GM21526 (cell line): ENCODE measurements around the gene PKP1.

Experiments used
- ATAC-seq: cut with Tn5 transposase; IDR thresholded peaks from one replicate; pipeline ENCODE4 v1.9.1; 2021; ENCODE audit warnings: moderate library complexity; ENCODE audit not compliant: unreplicated experiment, low FRiP score

PKP1 gene

DNA sequence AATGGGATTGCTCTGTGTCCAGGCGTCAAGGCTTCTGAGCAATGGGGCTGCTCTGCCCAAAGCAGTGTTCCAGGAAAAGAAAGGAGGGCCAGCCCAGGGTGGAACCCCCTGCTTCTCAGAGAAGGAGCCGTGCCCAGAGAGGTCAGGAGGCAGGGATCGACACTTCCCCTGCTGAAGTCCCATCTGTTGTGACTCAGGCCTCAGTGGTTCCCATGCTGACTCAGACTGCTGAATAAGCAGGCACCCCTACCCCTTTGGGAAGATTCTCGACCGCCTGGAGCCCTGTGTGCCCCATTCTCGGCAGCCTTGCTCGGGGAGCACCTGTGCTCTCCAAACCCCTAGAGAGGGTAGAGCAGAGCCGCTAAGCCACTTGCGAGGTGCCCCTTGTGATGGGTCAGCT, 23.9 kb downstream of the PKP1 start:
- ATAC-seq: no peak

DNA sequence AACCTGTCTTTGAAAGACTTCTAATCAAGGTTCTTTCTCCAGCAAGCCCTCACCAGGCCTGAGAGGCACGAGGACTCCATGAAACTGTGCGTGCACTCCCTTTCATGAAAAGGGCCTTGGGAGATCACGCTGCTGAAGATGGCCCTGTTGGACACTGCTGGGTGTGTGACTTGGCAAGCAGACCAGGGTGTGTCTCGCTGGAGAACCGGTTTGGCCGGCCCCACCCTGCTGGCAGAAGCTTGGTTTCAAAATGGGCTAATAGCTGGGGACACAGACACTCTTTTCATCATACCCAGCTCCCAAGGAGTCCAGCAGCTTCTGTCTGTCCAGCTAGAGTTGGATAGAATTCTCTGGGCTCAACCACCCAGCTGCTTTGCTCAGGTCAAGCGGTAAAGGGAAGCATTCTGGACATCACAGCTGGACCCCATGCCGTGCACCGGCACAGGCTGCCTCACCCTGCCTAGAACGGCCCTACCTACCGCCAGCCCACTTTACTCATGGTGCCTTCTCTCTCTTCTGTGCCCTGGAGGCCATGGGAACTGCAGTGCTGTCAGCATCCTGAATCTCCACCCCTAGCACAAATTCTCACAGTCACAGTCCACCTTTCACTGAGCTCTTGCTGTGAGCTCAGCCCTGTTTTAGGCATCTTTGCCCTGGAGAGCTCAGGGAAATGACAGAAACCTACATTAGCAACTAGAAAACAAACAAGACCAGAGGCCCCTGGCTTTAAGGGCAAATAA, 24.6 kb downstream of the PKP1 start:
- no peak for ATAC-seq

DNA sequence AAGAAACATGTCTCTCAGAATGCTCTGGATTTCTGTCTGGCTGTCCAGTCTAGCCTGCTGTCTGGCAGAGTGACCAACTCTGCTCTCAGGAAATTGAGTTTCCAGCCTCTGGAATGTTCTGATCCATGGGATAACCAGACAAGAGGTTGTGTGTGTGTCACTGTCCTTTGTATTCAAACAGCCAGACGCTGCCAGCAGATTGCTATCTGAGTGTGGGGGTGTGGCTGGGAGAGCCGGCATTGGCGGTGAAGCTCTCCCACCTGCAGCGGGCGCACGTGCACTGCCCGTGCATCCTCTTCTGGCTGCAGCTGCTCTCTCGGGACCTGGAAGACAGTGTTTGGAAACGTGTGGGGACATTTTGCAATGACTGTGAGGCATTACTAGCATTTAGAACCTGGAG, 26.1 kb downstream of the PKP1 start:
- no peak for ATAC-seq

DNA sequence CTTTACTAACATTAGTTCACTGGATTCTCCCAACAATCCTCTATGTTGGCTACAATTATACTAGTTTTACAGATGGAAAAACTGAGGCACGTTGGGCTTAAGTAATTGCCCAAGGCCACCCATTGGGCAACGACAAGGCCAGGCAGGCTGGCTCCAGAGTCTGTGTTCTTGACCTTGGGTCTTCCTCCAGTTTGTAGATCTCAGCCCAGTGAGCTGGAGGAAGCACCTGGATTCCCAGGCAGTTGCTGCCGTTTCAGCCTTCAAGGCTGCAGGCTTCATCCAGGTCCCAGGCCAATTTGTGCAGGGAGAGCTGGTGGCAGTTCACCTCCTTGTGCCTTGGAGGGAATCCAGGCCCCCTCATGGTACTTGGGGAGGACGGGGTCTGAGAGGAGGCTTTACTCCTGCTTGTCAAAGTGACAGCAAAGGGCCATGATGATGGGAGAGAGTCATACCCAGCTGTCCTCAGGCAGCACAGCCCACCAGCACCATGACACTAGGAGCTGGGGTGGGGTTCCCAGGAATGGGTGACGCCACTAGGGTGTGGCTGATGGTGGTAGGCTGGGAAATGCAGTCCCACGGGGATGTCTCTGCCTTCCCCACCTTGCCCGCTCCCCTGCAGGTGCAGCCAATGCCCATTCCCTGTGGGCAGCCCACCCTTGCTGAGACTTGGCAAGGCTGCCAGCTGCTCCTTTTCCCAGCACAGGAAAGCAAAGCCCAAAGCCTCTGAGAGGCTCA, 27.1 kb downstream of the PKP1 start:
- no peak for ATAC-seq

DNA sequence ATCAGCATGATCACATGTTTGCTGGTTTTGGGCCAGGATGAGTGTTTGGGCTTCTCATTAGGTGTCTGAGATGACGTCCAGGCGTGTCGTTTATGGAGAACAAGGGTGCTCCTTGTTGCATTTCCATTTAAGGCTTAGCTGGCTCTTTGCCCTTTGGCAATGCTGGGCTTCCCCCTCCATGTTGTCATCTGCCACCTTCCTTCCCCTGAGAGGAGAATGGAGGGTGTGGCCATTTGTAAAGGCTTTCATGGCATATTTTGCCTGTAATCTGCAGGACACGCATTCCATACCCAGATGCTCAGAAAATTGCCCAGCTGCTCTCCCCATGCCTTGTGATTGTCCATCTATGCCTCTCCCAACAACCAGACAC, 27.7 kb downstream of the PKP1 start:
- no peak for ATAC-seq

DNA sequence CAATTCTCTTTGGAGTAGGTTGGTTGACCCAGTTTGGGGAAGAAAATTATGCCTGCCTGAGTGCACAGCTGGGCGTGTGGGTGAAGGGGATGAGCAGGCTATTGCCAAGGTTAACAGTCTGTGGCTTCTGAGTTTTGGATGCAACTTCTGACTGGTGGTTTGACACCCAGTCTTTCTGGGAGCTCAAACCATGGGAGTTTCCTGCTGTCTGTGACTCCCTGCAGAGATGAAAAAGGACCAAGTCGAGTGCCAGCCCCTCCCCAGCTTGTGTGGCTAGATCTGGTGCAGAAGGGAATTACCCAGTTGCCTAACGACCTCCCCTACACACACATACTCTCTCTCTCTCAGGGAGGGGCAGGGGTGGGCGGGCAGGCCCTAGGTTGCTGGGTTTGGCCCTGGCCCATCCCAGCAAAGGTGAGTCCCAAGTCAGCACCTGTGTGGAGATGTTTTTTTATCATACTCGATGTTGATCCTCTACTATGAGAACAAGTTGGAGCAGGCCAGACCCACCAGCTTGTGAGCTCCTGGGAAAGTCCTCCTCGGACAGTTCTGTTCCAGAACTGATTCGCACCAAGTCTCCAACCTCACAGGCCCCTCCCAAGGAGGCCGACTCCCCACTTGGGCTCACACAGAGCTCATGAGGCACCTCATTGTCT, 28.2 kb downstream of the PKP1 start:
- ATAC-seq: no peak

DNA sequence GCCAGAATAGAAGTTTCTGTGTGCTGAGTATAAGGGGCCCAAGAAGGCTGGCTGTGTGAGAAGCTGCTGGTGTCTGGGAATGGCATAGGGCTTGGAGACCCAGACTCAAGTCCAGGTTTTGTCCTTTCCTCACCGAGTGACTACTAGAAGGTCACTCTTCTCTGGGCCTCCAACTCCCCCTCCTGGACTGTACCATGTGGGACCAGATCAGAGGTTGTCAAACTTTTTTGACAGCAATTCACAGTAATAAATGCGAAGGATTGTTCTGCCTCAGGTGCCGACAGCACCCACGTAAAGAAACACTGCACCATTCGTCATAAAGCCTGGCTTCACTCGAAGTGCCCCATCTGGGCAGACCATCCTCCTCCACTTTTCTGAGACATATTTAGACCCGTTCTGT, 29.0 kb downstream of the PKP1 start:
- no peak for ATAC-seq

DNA sequence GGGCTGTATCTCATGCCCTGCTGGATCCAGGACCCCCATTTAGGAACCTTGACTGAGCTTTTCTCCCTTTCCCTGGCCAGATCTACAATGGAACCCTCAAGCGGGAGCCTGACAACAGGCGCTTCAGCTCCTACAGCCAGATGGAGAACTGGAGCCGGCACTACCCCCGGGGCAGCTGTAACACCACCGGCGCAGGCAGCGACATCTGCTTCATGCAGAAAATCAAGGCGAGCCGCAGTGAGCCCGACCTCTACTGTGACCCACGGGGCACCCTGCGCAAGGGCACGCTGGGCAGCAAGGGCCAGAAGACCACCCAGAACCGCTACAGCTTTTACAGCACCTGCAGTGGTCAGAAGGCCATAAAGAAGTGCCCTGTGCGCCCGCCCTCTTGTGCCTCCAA, 29.8 kb downstream of the PKP1 start:
- ATAC-seq: no peak

DNA sequence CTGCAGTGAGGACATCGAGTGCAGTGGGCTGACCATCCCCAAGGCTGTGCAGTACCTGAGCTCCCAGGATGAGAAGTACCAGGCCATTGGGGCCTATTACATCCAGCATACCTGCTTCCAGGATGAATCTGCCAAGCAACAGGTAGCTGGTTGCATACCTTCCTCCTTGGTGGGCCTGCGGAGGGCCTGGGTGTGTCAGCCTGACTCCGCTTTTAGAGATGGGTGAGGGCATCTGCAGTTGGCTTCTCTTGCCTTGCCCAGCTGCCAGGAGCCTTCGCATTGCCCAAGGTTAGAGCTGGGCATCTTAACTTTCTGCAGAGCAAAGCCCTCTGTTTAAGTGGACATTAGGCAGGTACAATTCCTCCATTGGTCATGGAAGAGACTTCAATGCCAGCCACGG, 33.2 kb downstream of the PKP1 start:
- no peak for ATAC-seq

DNA sequence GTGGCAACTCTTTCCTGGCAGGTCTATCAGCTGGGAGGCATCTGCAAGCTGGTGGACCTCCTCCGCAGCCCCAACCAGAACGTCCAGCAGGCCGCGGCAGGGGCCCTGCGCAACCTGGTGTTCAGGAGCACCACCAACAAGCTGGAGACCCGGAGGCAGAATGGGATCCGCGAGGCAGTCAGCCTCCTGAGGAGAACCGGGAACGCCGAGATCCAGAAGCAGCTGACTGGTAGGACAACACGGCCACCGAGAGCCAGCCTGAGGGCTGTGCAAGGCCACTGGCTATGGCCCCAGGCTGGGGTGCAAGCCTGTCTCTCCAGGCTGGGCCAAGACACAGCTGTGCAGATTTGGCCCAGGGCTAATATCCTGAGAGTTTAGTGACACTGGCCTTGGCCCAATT, 34.2 kb downstream of the PKP1 start:
- no peak for ATAC-seq

DNA sequence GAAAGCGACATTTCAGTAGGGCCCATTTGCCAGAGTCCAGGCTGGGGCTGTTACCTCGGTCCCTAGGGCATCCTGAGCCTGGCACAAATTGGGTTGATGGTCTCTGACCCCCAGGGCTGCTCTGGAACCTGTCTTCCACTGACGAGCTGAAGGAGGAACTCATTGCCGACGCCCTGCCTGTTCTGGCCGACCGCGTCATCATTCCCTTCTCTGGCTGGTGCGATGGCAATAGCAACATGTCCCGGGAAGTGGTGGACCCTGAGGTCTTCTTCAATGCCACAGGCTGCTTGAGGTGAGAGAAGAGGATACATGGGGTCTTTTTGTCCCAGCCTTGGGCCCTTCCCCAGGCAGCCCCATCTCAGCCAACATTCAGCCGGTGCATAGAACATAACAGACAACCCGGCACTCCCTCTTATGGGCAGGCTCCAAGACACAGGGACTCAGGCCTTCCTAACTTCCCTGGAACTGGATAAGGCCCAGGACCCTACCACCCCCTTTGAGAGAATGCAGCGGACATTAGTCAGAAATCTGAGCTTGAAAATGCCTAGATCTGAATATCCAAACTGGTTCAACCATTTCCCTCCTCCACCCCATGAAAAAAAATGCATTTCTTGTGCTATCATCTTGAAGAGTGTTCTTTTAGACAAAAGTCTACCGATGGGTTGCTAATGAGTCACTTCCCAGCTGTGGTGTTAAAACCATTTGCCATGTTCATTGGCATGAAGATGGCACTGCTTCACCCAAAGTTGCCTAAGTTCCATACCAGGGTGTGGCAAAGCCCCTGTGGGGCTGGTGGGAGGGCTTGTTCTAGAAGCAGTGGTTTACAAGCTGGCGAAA, 35.4 kb downstream of the PKP1 start:
- no peak for ATAC-seq

DNA sequence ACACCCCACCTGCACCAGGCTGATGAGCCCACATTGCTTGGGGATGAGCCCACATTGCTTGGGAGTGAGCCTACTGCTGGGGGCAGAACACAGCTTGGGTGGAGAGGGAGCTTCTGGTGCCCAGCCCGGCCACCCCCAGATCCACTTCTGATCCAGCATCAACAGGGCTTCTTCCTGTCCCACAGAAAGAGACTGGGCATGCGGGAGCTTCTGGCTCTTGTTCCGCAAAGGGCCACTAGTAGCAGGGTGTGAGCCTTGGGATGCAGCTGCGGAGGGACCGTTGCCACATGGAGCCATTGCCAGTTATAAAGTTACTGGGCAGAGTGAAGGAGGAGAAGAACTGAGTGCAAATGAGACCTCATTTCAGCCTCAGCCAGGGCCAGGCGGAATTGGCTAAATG, 36.3 kb downstream of the PKP1 start:
- ATAC-seq: no peak

DNA sequence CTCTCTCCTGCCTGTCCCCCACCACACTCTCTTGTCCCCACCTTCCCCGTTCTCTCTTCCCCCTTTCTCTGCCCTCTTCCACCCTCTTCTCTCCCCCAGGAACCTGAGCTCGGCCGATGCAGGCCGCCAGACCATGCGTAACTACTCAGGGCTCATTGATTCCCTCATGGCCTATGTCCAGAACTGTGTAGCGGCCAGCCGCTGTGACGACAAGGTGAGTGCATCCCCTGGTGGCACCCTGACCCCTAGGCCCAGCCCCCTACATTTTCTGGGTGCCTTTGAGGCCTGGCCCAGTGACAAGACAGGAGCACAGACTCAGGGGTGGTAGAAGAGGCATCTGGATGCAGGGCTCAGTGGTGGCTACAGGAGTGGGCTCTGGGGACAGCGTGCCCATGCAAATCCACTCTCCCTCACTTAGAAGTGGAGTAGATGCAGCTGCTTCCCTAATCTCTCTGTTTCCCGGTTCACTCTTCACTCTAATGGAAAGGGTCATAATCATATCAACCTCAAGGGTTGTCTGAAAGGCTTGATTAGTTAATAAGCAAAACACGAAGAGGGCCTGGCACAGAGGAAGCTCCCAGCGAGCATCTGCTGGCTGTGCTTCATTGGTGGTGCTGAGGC, 37.0 kb downstream of the PKP1 start:
- ATAC-seq: no peak

DNA sequence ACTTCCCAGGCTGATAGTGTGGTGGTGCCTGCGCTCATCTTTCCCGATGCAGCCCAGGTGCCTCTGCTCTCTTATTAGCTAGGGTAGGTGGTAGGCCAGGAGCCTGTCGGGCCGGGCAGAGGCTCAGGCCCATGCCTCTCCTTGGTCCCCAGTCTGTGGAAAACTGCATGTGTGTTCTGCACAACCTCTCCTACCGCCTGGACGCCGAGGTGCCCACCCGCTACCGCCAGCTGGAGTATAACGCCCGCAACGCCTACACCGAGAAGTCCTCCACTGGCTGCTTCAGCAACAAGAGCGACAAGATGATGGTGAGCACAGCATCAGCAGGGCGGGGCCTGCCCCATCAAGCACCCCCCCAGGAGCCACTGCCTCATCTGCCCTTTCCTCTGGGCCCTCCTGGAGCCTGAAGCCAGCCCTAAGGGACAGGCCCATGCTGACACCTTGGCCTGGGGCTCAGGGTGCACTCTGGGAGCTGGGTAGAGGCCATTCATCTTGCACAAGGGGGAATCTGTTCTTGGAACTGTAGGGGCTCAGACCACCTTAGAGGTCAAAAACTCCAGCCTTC, 38.6 kb downstream of the PKP1 start:
- ATAC-seq: no peak

DNA sequence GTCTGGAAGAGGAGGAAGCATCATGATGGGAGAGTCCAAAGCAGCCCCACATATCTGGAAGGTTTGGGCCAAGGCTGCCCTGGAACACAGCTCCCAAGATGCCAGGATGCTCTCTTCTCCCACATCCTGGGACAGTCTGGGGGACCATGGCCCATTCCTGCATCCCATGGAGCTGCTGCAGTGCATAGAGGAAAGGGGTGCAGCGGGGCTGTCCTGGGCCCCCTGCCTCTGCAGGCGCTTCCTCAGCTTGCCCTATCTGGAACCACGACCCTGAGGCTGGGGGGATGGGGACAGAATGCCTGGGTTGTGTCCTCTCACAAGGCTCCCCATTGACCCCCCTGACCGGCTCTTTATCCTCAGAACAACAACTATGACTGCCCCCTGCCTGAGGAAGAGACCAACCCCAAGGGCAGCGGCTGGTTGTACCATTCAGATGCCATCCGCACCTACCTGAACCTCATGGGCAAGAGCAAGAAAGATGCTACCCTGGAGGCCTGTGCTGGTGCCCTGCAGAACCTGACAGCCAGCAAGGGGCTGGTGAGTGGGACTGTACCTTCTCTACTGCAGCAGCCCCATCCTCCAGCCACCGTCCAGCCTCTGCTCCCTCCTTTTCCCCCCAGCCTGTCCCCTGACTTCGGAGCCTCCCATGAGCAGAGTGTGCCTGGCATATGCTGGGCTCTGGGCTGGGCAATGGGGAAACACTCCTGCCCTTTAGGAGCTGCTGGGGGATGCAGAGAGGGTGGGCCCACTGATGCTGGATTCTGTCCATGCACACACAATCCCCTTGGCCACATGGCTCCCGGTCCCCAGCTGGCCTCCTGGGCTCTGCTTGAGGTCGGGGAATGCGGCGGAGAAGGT, 39.6 kb downstream of the PKP1 start:
- no peak for ATAC-seq

DNA sequence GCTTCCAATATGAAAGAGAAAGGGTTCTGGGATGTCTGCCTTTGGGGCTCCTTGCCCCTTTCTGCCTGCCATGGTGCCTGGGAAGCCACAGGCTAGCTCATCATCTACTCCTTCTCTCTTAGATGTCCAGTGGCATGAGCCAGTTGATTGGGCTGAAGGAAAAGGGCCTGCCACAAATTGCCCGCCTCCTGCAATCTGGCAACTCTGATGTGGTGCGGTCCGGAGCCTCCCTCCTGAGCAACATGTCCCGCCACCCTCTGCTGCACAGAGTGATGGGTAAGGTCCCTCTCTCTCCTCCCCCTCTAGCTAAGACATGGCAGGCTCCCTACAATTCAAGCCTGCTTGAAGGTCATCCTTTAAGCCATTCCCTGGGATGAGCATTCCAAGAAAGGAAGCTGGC, 41.0 kb downstream of the PKP1 start:
- ATAC-seq: no peak

DNA sequence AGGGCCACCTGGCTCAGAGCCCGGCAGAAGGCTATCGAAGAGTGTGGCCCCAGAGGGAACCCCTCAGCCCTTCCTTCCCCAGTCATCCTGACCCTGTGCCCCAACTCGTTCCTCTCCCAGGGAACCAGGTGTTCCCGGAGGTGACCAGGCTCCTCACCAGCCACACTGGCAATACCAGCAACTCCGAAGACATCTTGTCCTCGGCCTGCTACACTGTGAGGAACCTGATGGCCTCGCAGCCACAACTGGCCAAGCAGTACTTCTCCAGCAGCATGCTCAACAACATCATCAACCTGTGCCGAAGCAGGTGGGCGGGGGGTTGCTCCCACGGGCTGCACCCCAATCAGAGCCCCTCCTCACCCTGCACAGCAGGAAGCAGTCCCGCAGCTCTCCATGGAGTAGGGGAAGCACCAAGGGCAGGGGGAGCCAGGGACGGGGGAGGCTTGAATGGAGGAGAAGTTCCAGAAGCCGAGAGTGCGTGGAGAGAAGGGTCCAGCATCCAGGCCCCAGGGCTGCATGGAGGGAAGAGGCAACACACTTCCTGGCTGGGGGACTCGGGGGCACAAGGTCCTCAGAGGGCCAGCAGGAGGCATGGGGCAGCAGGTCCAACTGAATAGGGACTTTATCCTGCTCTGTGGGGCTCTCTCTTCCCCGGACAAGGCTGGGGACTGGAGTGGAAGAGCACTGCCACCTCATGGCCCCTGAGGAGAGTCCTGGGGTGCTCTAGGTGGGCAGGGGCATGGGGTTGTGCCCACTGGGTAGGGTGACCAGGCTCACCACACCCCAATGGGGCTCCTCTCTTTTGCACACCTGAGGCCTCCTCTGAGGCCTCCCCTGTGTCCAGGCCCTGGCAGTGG, 41.7 kb downstream of the PKP1 start:
- no peak for ATAC-seq

DNA sequence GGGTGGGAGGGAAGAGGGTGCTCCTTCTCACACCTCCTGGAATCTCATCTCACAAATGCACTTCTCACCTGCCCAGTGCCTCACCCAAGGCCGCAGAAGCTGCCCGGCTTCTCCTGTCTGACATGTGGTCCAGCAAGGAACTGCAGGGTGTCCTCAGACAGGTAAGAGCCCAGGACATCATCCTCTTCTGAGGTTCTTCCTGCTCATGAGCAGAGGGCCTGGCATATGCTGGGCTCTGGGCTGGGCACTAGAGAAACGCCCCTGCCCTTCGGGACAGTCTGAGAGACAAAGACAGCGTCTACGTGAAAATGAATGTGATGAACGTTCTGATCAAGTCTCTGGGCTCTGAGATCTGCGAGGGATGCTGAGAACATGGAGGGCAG, 42.4 kb downstream of the PKP1 start:
- ATAC-seq: no peak
